ENCODE results near the gene HMGN3.
A peak's percentile ranks its signal among the peaks of the same experiment; 100 is the strongest.
"Not testable (repeated sequence)": the region's sequence is repeated elsewhere in the genome, so short reads cannot be mapped to it uniquely, and the experiment has no call there.

HMGN3 gene

GRCh38 chr6:79234150-79235022 is at the start of gene HMGN3:
TSS of gene HMGN3 (minus strand) at chr6:79234682.
- DNase-seq (ENCODE audit: low read depth) = peak; percentile 88

GRCh38 chr6:79280756-79281155 is 46.3 kb upstream of the HMGN3 start:
- DNase-seq (ENCODE audit: low read depth) = no peak

- no peak for DNase-seq (ENCODE audit: low read depth)
Measured at GRCh38 chr6:79277109-79277508, 42.6 kb upstream of the HMGN3 start.

GRCh38 chr6:79269877-79270276 is 35.4 kb upstream of the HMGN3 start:
- no peak for DNase-seq (ENCODE audit: low read depth)

GRCh38 chr6:79267128-79267527 is 32.6 kb upstream of the HMGN3 start:
- no peak for DNase-seq (ENCODE audit: low read depth)

GRCh38 chr6:79266051-79266450 is 31.6 kb upstream of the HMGN3 start:
- DNase-seq (ENCODE audit: low read depth) = no peak

- no peak for DNase-seq (ENCODE audit: low read depth)
Measured at GRCh38 chr6:79263359-79263758, 28.9 kb upstream of the HMGN3 start.

- no peak for DNase-seq (ENCODE audit: low read depth)
Measured at GRCh38 chr6:79261666-79262065, 27.2 kb upstream of the HMGN3 start.

GRCh38 chr6:79260772-79261171 is 26.3 kb upstream of the HMGN3 start:
- no peak for DNase-seq (ENCODE audit: low read depth)

- no peak for DNase-seq (ENCODE audit: low read depth)
Measured at GRCh38 chr6:79257381-79258205, 23.1 kb upstream of the HMGN3 start.

GRCh38 chr6:79256770-79257169 is 22.3 kb upstream of the HMGN3 start:
- not testable (repeated sequence) for DNase-seq (ENCODE audit: low read depth)

GRCh38 chr6:79255086-79255485 is 20.6 kb upstream of the HMGN3 start:
- DNase-seq (ENCODE audit: low read depth) = not testable (repeated sequence)

- DNase-seq (ENCODE audit: low read depth) = no peak
Measured at GRCh38 chr6:79250559-79250958, 16.1 kb upstream of the HMGN3 start.

GRCh38 chr6:79250107-79250514 is 15.6 kb upstream of the HMGN3 start:
- DNase-seq (ENCODE audit: low read depth) = no peak

- DNase-seq (ENCODE audit: low read depth) = no peak
Measured at GRCh38 chr6:79249136-79249535, 14.7 kb upstream of the HMGN3 start.

- no peak for DNase-seq (ENCODE audit: low read depth)
Measured at GRCh38 chr6:79246891-79247290, 12.4 kb upstream of the HMGN3 start.

GRCh38 chr6:79241228-79241627 is 6.7 kb upstream of the HMGN3 start:
- no peak for DNase-seq (ENCODE audit: low read depth)

- no peak for DNase-seq (ENCODE audit: low read depth)
Measured at GRCh38 chr6:79240509-79240908, 6.0 kb upstream of the HMGN3 start.

GRCh38 chr6:79239536-79240168 is 5.2 kb upstream of the HMGN3 start:
- no peak for DNase-seq (ENCODE audit: low read depth)

- no peak for DNase-seq (ENCODE audit: low read depth)
Measured at GRCh38 chr6:79238919-79239318, 4.4 kb upstream of the HMGN3 start.

GRCh38 chr6:79236711-79237110 is 2.2 kb upstream of the HMGN3 start:
- DNase-seq (ENCODE audit: low read depth) = no peak

- peak; percentile 32 for DNase-seq (ENCODE audit: low read depth)
Measured at GRCh38 chr6:79233611-79234149, 802 bp downstream of the HMGN3 start.

Data from stimulated activated CD8-positive, alpha-beta memory T cell treated with anti-CD3 and anti-CD28 coated beads, Interleukin-12 subunit alpha, Interleukin-12 subunit beta, amount 100 ng/mL, for 1 hour (primary cell).